Measurements from ENCODE around the gene IRF7.

Gene IRF7

DNA sequence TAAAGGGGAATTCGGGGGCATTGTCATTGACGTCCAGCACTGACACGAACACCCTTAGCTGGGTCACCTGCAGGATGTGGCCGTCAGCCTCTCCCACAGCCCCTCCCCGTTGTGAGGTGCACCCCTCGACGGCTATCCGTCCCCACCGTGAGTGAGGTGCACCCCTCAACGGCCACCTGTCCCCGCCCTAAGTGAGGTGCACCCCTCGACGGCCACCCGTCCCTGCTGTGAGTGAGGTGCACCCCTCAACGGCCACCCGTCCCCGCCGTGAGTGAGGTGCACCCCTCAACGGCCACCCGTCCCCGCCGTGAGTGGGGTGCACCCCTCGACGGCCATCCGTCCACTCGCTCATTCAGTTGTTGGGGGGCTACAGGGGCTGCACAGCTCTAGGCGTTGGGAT is 6.1 kb upstream of the IRF7 start:
- DNase-seq, result no peak
- H3K27ac Mint-ChIP-seq, result no peak overlapping the region
- H3K9me3 Mint-ChIP-seq, result no peaks in the 10 kb centered on the region
- peaks cover 7 to 24% of the 10 kb centered on the region in 2 donors for H3K27me3 Mint-ChIP-seq
- ATAC-seq (replicated peaks), result no peak
- no peak overlapping the region for H3K4me3 Mint-ChIP-seq
- peaks cover 23% of the 10 kb centered on the region for H3K36me3 Mint-ChIP-seq (ENCODE audit: insufficient read depth)
- peaks cover 0 to 3% of the 10 kb centered on the region in 2 donors for H3K4me1 Mint-ChIP-seq (ENCODE audit: low read depth in 2 of 2)

DNA sequence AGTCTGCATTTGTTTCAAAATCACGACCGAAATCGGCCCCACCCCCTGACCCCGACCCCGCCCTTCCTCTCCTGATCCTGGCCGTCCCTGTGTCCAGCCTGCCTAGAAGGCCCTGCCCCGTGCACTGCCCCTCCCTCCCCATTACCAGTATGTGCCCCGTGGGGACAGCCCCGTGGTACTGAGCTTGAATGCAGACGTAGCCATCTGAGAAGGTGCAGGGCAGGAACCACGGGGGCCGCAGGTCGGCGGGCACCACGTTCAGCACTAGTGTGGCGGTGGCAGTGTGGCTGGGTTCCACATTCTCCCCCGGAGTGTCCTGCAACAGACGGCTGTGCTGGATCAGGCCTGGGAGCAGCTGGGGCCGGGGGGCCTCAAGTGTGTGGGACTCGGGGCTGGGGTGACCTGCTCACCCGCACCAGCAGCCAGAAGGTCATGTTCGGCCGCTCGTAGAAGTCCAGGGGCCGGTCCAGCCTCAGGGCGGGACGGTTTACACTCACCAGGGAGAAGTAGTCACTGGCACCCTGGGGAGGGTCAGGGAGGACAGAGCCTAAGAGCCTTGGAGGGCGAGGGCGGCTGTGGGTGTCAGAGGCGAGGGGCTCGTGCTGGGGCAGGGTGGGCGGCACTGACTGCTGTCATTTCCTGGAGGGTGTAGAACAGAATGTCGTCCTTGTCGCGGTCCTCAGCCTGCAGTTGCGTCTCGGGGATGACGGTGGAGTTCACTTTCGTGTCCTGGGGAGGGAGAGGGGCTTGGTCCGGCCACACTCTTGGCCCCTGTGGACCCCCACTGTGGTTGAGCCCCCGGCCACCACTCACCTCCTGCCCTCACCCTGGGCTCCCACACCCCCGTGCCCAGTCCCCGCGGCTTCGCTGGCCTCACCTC is 5.4 kb upstream of the IRF7 start:
- ATAC-seq (replicated peaks), result no peak
- DNase-seq, result no peak
- peaks cover 7 to 24% of the 10 kb centered on the region in 2 donors for H3K27me3 Mint-ChIP-seq
- H3K4me3 Mint-ChIP-seq, result no peak overlapping the region
- peaks cover 22% of the 10 kb centered on the region for H3K36me3 Mint-ChIP-seq (ENCODE audit: insufficient read depth)
- peaks cover 2 to 5% of the 10 kb centered on the region in 2 donors for H3K4me1 Mint-ChIP-seq (ENCODE audit: low read depth in 2 of 2)
- H3K9me3 Mint-ChIP-seq, result no peaks in the 10 kb centered on the region
- no peak overlapping the region for H3K27ac Mint-ChIP-seq

DNA sequence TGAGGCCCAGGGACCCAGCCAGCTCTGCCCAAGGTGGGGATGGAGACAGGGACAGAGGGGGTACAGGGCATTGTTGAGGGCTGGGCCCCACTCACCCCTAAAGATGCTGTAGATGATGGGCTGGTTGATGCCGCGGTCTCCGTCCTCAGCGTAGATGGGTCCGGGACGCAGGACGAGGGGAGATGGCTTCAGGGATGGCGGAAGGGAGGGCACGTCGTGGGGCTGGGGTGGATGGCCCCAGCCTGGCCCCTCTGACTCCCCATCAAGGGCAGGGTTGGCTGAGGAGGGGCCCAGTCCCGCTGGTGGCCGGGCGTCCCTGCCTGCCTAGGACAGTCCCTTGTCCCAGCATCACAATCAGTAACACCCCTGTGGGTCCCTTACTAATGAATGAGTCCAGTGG is 4.5 kb upstream of the IRF7 start:
- peaks cover 7 to 22% of the 10 kb centered on the region in 2 donors for H3K27me3 Mint-ChIP-seq
- DNase-seq, result no peak
- ATAC-seq (replicated peaks), result no peak
- peaks cover 6 to 8% of the 10 kb centered on the region in 2 donors for H3K4me1 Mint-ChIP-seq (ENCODE audit: low read depth in 2 of 2)
- H3K36me3 Mint-ChIP-seq (ENCODE audit: insufficient read depth), result peaks cover 24% of the 10 kb centered on the region
- no peak overlapping the region for H3K4me3 Mint-ChIP-seq
- H3K9me3 Mint-ChIP-seq, result no peaks in the 10 kb centered on the region
- H3K27ac Mint-ChIP-seq, result no peak overlapping the region

DNA sequence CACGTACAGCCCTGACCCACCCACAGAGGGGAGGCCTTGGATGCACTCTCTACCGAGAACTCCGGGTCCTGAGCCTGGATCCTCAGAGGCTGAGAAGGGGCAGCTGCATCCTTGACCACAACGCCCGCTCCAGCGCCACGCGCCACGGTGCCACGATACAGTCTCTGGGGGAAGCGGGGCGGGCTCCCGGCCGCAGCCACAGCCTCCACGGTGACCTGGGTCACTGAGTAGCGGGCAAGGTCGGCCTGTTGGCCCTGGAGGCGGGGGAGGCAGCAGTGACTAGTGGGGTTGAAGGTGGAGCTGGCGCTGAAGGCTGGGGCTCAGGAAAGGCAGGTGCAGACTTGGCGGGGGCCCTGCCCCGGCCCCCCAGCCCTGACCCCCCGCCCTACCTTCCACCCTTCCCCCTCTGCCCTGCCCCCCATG is 3.9 kb upstream of the IRF7 start:
- Mint-ChIP-seq H3K4me3 (no peak overlapping the region), H3K27ac (no peak overlapping the region), H3K36me3 (ENCODE audit: insufficient read depth) (peaks cover 27% of the 10 kb centered on the region), H3K27me3 (peaks cover 7 to 16% of the 10 kb centered on the region in 2 donors), H3K9me3 (no peaks in the 10 kb centered on the region), H3K4me1 (ENCODE audit: low read depth in 2 of 2) (peaks cover 6 to 8% of the 10 kb centered on the region in 2 donors)
- no peak for ATAC-seq (replicated peaks)
- no peak for DNase-seq

DNA sequence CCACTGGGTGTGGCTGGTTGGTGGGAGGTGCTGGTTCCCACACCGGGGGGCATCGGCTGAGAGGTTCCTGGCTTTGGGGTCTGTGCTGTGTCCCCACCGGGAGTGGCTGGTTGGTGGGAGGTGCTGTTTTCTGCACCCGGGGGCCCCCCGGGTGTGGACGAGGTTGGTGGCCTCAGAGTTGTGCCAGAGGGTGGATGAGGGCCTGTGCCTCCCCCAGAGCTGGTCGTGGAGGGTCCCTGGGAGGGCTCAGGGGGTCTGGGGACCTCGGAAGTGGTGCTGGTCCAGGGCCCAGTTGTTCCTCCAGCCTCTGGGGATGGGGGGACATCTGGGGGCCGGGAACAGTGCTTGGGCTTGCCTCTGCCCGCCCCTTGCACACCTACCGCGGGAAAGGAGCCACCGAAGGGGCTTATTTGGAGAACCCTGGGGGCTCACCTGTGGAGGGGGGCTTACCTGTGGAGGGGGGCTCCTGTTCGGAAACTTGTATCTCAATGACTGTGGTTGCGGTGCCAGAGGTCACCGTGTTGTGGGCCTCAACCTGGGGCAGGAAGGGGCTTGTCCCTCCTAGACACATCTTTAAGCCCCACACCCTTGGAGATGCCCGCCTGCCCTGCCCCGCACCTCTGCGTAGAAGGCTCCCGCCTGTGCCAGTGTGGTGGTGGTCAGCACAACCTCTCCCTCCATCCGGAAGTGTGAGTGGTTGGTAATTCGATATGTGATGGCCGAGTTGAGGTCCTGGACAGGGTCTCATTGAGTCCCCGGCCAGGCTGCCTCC is 3.3 kb upstream of the IRF7 start:
- Mint-ChIP-seq H3K4me1 (ENCODE audit: low read depth in 2 of 2) (peaks cover 6 to 11% of the 10 kb centered on the region in 2 donors), H3K27ac (peak overlapping the region in 1 of 2 donors; percentile 87), H3K36me3 (ENCODE audit: insufficient read depth) (peaks cover 32% of the 10 kb centered on the region), H3K4me3 (no peak overlapping the region), H3K27me3 (peaks cover 7 to 11% of the 10 kb centered on the region in 2 donors), H3K9me3 (no peaks in the 10 kb centered on the region)
- DNase-seq (no peak), ATAC-seq (replicated peaks) (no peak)

DNA sequence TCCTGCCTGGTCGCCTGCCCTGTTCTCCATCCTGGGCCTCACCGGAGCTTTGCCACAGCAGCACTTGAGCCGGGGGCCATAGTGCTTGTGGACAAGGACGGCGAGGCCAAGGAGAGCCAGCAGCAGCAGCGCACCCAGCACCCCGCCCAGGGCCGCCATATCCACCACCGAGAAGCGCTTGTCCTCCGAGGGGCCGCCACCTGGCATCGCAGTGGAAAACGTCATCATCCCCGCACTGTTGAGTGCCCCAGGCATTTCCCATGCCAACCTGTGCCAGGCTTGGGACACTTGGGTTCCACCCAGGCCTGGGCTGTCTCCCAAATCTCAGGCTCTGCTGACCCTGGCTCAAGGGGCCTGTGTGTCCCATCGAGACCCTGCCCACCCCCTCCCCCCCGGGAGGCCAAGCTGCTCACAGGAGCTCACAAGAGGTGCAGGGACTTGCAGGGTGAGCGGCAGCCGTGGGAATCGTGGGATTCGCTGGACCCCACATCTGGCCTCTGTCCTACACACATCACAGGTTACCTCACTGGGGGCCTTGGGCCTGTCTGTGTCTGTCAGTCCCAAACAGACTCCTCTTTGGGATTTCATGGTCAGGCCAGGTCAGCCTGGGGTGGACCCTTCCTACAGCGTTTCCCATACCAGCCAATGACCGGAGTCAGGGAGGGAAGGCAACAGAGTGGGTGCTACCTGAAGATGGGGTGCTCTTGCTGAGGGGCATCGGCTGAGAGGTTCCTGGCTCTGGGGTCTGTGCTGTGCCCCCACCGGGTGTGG is 2.3 kb upstream of the IRF7 start:
- Mint-ChIP-seq H3K4me3 (no peak overlapping the region), H3K27me3 (peaks cover 2 to 3% of the 10 kb centered on the region in 2 donors), H3K4me1 (ENCODE audit: low read depth in 2 of 2) (peaks cover 6 to 12% of the 10 kb centered on the region in 2 donors), H3K27ac (peak overlapping the region in 1 of 2 donors; percentile 87), H3K36me3 (ENCODE audit: insufficient read depth) (peaks cover 38% of the 10 kb centered on the region), H3K9me3 (no peaks in the 10 kb centered on the region)
- DNase-seq, result no peak
- ATAC-seq (replicated peaks), result no peak

DNA sequence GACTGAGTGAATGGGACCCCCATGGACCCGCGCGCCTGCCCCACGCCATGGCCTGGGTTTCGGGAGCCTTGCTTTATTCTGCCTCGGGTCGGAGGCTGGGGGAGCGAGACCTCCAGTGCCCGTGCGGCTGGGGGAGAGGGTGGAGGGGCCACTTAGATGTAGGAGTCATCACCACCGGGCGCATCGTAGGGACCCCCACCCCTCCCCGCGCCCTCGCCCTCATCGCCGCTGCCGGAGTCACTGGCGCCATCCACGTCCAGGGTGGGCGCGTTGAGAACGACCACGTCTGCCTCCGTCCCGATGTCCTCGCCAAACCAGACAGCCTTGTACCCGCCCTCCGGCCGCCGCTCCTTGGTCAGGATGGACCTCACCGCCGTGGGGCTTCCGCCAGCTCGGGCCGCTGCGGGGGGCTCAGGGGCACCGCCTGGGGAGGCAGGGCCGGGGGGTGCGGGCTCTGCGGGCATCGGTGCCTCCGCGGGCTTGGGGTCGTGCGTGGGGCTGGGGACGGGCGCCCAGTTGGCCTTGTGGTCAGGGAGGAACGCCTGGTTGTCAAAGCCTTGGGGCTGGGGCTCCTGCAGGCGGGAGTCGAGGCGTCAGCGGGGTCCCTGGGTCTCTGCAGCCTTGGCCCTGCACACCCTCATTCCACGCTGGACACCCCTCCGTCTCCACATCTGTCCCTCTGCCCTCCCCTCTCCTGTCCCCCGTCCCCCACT is 1.6 kb upstream of the IRF7 start:
- Mint-ChIP-seq H3K4me1 (ENCODE audit: low read depth in 2 of 2) (peaks cover 6 to 17% of the 10 kb centered on the region in 2 donors), H3K27me3 (no peaks in the 10 kb centered on the region), H3K27ac (no peak overlapping the region), H3K4me3 (no peak overlapping the region), H3K9me3 (no peaks in the 10 kb centered on the region), H3K36me3 (ENCODE audit: insufficient read depth) (peaks cover 41% of the 10 kb centered on the region)
- ATAC-seq (replicated peaks) (no peak), DNase-seq (no peak)

DNA sequence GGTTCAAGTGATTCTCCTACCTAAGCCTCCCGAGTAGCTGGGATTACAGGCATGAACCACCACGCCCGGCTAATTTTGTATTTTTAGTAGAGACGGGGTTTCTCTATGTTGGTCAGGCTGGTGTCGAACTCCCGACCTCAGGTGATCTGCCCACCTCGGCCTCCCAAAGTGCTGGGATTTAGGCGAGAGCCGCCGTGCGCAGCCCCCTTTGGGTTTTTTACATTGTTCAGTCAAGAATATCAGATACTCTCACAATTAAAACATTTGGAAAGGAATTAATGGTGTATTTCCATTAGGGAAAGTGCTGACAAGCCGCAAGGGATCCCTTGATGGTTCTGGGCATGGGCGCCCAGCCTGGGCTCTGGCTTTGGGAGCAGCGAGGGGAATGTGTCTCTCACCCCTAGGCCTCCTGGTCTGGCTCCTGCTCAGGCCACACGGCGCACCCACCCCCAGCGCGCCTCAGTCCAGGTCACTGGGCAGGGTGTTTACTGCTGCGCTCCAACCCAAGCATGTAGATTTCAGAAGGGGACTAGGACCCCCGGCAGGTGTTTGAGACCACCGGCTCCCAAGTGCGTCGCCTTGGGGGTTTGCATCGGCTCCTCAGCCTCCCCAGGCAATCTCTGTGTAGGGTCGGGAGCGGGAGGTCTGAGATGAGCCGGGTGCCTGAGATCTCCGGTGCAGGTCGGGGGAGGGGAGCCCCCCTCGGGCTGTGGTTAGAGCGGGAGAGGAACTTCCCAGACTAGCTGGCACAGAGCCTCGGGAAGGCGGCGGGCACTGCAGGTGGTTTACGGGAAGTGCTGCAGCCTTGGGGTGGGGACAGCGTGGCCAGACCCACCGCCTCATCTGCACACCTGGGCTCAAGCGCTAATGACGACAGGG is 809 bp upstream of the IRF7 start:
- no peaks in the 10 kb centered on the region for H3K9me3 Mint-ChIP-seq
- no peak for DNase-seq
- peak overlapping the region; percentile 88 to 90 for H3K27ac Mint-ChIP-seq
- peak overlapping the region; percentile 85 to 87 for H3K4me3 Mint-ChIP-seq
- ATAC-seq (replicated peaks), result no peak
- H3K36me3 Mint-ChIP-seq (ENCODE audit: insufficient read depth), result peaks cover 49% of the 10 kb centered on the region
- H3K4me1 Mint-ChIP-seq (ENCODE audit: low read depth in 2 of 2), result peaks cover 6 to 21% of the 10 kb centered on the region in 2 donors
- no peaks in the 10 kb centered on the region for H3K27me3 Mint-ChIP-seq

DNA sequence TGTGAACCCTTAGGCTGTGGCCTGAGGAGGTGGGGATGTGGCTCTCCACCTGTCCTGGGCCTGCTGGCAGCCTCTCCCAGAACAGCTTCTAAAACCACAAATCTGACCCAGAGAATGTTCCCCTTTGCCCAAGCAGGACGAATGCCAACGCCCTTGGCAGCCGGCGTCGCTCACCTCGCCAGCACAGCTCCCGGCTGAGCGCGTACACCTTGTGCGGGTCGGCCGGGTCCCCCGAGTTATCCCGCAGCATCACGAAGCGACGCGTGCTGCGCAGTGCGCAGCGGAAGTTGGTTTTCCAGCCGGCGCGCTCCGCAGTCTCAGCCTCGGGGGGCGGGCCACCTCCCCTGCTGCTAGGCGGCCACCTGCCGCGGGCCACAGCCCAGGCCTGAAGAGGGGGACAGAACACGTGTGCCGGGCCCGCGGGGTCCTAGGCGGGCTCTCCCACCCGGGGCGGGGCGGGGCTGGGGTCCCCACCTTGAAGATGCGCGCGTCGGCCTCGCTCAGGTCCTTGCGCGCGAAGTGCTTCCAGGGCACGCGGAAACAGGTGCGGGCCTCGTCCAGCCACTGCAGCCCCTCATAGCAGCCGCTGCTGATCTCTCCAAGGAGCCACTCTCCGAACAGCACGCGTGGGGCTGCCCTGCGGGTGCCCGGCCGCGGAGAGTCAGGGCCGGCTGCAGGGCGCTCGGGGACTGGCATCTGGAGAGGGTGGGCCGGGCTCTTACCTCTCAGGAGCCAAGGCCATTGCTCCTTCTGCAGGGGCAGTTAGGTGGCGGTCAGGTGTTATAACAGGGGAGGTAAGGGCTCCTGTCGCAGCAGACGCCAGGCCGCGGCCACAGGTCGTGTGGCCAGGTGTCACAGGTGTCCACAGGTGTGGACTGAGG is 887 bp downstream of the IRF7 start:
- Mint-ChIP-seq H3K9me3 (no peaks in the 10 kb centered on the region), H3K27me3 (no peaks in the 10 kb centered on the region), H3K4me1 (ENCODE audit: low read depth in 2 of 2) (peaks cover 6 to 21% of the 10 kb centered on the region in 2 donors), H3K4me3 (peak overlapping the region; percentile 85 to 87), H3K36me3 (ENCODE audit: insufficient read depth) (peaks cover 66% of the 10 kb centered on the region), H3K27ac (peak overlapping the region; percentile 89 to 90)
- no peak for ATAC-seq (replicated peaks)
- DNase-seq, result no peak

DNA sequence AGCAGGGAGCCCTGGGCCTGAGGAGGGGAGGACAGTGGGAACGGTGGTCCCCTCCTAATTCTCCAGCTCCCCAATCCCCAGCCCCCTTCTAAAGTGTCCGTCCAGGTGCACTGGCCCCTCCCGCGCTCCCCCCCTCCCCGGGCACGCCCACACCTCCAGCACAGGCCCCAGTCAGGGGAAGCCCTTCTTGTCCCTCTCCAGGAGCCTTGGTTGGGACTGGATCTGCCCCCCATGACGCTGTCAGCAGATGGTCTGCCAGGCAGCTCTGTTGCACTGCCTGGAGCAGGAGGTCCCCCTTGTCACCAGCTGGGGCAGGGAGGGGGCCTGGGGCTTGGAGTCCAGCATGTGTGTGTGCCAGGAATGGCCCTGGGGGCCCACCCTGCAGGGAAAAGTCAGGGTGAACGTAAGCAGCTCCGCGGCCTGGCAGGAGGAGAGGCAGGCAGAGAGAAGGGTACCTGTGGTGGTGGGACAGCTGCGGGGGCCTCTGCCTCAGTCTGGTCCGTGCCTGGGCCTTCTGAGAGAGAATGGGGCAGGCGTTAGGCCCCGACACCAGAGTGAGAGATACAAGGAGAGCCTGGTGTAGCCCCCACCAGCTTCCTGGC is 1.6 kb downstream of the IRF7 start:
- peak overlapping the region; percentile 89 to 90 for H3K27ac Mint-ChIP-seq
- peaks cover 72% of the 10 kb centered on the region for H3K36me3 Mint-ChIP-seq (ENCODE audit: insufficient read depth)
- DNase-seq (no peak), ATAC-seq (replicated peaks) (no peak)
- peaks cover 6 to 21% of the 10 kb centered on the region in 2 donors for H3K4me1 Mint-ChIP-seq (ENCODE audit: low read depth in 2 of 2)
- no peaks in the 10 kb centered on the region for H3K9me3 Mint-ChIP-seq
- no peaks in the 10 kb centered on the region for H3K27me3 Mint-ChIP-seq
- H3K4me3 Mint-ChIP-seq, result peak overlapping the region; percentile 69 to 87

DNA sequence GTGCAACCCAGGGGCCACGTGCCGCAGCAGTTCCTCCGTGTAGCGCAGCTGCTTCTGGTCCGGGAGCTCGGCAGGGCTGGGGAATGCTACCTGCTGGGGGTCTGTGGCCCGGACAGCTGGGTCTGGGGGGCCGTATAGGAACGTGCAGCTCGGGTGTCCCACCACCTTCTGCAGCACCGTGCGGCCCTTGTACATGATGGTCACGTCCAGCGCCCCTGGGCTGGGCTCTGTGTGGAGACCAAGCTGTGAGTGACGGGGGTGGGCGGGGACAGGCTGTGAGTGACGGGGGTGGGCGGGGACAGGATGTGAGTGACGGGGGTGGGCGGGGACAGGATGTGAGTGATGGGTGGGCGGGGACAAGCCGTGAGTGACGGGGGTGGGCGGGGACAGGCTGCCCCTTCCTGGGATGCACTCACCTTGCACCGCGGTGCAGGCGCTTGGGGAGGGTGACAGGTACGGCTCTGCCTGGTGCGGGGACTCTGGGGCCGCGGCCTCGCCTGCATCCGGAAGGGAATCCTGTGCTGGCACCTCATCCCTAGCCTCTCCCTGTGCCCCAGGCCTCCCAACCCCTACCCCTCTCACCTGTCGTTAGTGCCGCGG is 2.3 kb downstream of the IRF7 start:
- Mint-ChIP-seq H3K27ac (peak overlapping the region in 1 of 2 donors; percentile 90), H3K4me3 (peak overlapping the region in 1 of 2 donors; percentile 69), H3K27me3 (no peaks in the 10 kb centered on the region), H3K9me3 (no peaks in the 10 kb centered on the region), H3K36me3 (ENCODE audit: insufficient read depth) (peaks cover 75% of the 10 kb centered on the region), H3K4me1 (ENCODE audit: low read depth in 2 of 2) (peaks cover 6 to 21% of the 10 kb centered on the region in 2 donors)
- ATAC-seq (replicated peaks), result peak; percentile 47
- peak; percentile 50 to 80 (median 68) for DNase-seq
